GM23248 (cell line): ENCODE measurements around the gene EXOC1L. TPM values are rescaled to one million over a fixed set of nuclear protein-coding genes. Genes with fewer than 3 reads are reported as not detected.
A peak's percentile ranks its signal among the peaks of the same experiment; 100 is the strongest.

ENCODE experiments used
- DNase-seq: peaks from one replicate; pipeline ENCODE4 v3.0.0-alpha.2; 2015
- H2AFZ ChIP-seq: fragments of 200-600 bp; sonication (generic); 2 replicates; pipeline ENCODE4 v1.6.1; 2016; ENCODE audit warnings: antibody characterized with exemption
- H3F3A ChIP-seq: fragments of 200-600 bp; sonication (generic); 2 replicates; pipeline ENCODE4 v1.6.1; 2016; ENCODE audit warnings: mild to moderate bottlenecking, antibody characterized with exemption, mixed run types; ENCODE audit not compliant: insufficient read depth
- H3K27ac ChIP-seq: fragments of 200-600 bp; sonication (generic); 2 replicates; pipeline ENCODE4 v1.5.1; 2016; ENCODE audit warnings: mild to moderate bottlenecking
- H3K27me3 ChIP-seq: fragments of 200-600 bp; sonication (generic); replicated peaks from 2 replicates; pipeline ENCODE4 v1.6.1; 2016; ENCODE audit warnings: mild to moderate bottlenecking; ENCODE audit not compliant: insufficient read depth
- H3K36me3 ChIP-seq: fragments of 200-600 bp; sonication (generic); 2 replicates; pipeline ENCODE4 v1.6.1; 2016; ENCODE audit warnings: low read depth, mild to moderate bottlenecking
- H3K4me1 ChIP-seq: fragments of 200-600 bp; sonication (generic); 2 replicates; pipeline ENCODE4 v1.6.1; 2016; ENCODE audit warnings: mild to moderate bottlenecking; ENCODE audit not compliant: insufficient read depth
- H3K4me2 ChIP-seq: fragments of 200-600 bp; sonication (generic); one replicate; pipeline ENCODE4 v1.6.1; 2016; ENCODE audit warnings: mild to moderate bottlenecking; ENCODE audit not compliant: unreplicated experiment
- H3K4me3 ChIP-seq: fragments of 200-600 bp; sonication (generic); 2 replicates; pipeline ENCODE4 v1.5.1; 2016; ENCODE audit warnings: mild to moderate bottlenecking
- H3K79me2 ChIP-seq: fragments of 200-600 bp; sonication (generic); 2 replicates; pipeline ENCODE4 v1.6.1; 2016; ENCODE audit warnings: mild to moderate bottlenecking; ENCODE audit not compliant: insufficient read depth
- H3K9ac ChIP-seq: fragments of 200-600 bp; sonication (generic); 2 replicates; pipeline ENCODE4 v1.6.1; 2016; ENCODE audit warnings: mild to moderate bottlenecking
- H3K9me2 ChIP-seq: fragments of 200-600 bp; sonication (generic); 2 replicates; pipeline ENCODE4 v1.6.1; 2016; ENCODE audit warnings: mixed run types, mild to moderate bottlenecking, moderate library complexity; ENCODE audit not compliant: insufficient read depth
- H3K9me3 ChIP-seq: fragments of 200-600 bp; sonication (generic); one replicate; pipeline ENCODE4 v1.6.1; 2017; ENCODE audit warnings: low read depth
- H4K20me1 ChIP-seq: fragments of 200-600 bp; sonication (generic); 2 replicates; pipeline ENCODE4 v1.6.0; 2016; ENCODE audit not compliant: insufficient read depth
- EZH2 ChIP-seq: fragments of 200-600 bp; sonication (generic); IDR thresholded peaks from 2 replicates; pipeline ENCODE4 v1.6.1; 2018; ENCODE audit warnings: antibody characterized with exemption, mild to moderate bottlenecking; ENCODE audit not compliant: insufficient read depth, poor library complexity, severe bottlenecking
- EZH2phosphoT487 ChIP-seq: fragments of 200-600 bp; sonication (generic); IDR thresholded peaks from 2 replicates; pipeline ENCODE4 v1.6.1; 2018; ENCODE audit warnings: antibody characterized with exemption, moderate library complexity, mild to moderate bottlenecking, low read depth; ENCODE audit not compliant: insufficient read depth
- WGBS, 2 experiments: methylation state at CpG; one replicate each; pipeline ENCODE4 v1.1.6; 2015 to 2017; ENCODE audit warnings: low lambda C conversion rate in 2 of 2, low coverage in 1 of 2; ENCODE audit errors: missing lambda C conversion rate in 2 of 2; 5-methylcytosine and 5-hydroxymethylcytosine counted together
- in situ Hi-C: fragments of 300-500 bp; cut with MboI; formaldehyde crosslinking; loops from 2 replicates; pipeline ENCODE4 v1.15.0; 2020
- polyA plus RNA-seq: library from polyadenylated mRNA; unstranded; fragments of >200 nt; fragmentation: Nextera tagmentation; extraction: Ambion mirVana; gene quantifications from 2 replicates; pipeline ENCODE4 v1.2.1, GENCODE V29; 2016
- total RNA-seq: library from RNA; depleted of rRNA; stranded (reverse); fragments of >200 nt; shearing (Covaris generic); gene quantifications from 2 replicates; pipeline ENCODE4 v1.2.3, GENCODE V29; 2014

Gene EXOC1L
- total and polyA plus RNA-seq, 2 experiments from 2014 or later, result not detected

GRCh38 chr4:55817691-55818090 lies 1.9 kb upstream of the EXOC1L start:
- no peaks in the 10 kb centered on the region for H3K4me1 ChIP-seq
- no peak overlapping the region for H3K27ac ChIP-seq
- no peak overlapping the region for H2AFZ ChIP-seq
- no peak overlapping the region for H3K4me2 ChIP-seq
- H3K9me3 ChIP-seq, result no peaks in the 10 kb centered on the region
- 74 to 76% methylated on average over 3 of the region's 3 CpGs for WGBS, 2 experiments
- H4K20me1 ChIP-seq, result no peaks in the 10 kb centered on the region
- H3F3A ChIP-seq, result no peaks in the 10 kb centered on the region
- no peak for DNase-seq
- no peak overlapping the region for H3K4me3 ChIP-seq
- H3K9me2 ChIP-seq, result no peaks in the 10 kb centered on the region
- H3K27me3 ChIP-seq, result peaks cover 12% of the 10 kb centered on the region
- no peaks in the 10 kb centered on the region for H3K36me3 ChIP-seq
- in situ Hi-C loops, result no loop called here
- H3K9ac ChIP-seq, result no peak overlapping the region
- no peaks in the 10 kb centered on the region for H3K79me2 ChIP-seq
- TF ChIP-seq EZH2 (no peak), EZH2phosphoT487 (no peak)

- Histone ChIP-seq H3K4me1 (no peaks in the 10 kb centered on the region), H3K79me2 (no peaks in the 10 kb centered on the region), H3K9ac (no peak overlapping the region), H3K36me3 (no peaks in the 10 kb centered on the region), H4K20me1 (no peaks in the 10 kb centered on the region), H2AFZ (peak overlapping the region; percentile 79; the same call in 1 of the 2 replicates), H3K4me3 (peak overlapping the region; percentile 64; the same call in 1 of the 2 replicates), H3K4me2 (peak overlapping the region; percentile 83), H3K9me3 (no peaks in the 10 kb centered on the region), H3F3A (no peaks in the 10 kb centered on the region), H3K27me3 (peaks cover 12% of the 10 kb centered on the region), H3K9me2 (no peaks in the 10 kb centered on the region), H3K27ac (no peak overlapping the region)
- in situ Hi-C loops, result no loop called here
- 25% methylated on average over 2 of the region's 2 CpGs for WGBS, 2 experiments
- TF ChIP-seq EZH2, result no peak
- no peak for TF ChIP-seq EZH2phosphoT487
- no peak for DNase-seq
Observed at GRCh38 chr4:55820279-55820678, 689 bp downstream of the EXOC1L start.

DNA sequence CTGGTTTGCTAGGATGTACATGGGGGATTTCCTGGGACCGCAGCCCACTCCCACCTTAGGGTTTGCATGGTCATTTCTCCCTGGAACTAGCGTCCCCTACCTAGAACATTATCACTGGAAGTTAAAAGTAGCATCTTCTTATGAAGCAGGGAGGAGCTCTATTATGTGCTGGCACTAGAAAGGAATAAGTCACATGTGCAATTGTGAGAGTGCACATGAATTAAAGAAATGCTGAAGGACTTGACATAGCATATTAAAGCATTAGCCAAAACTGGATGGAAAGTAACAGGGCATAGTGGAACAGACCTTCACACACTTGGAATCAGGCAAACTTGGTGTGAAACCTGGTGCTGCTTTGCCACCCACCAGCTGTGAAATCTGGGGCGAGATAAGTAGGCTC lies 2.7 kb downstream of the EXOC1L start:
- Histone ChIP-seq H3K36me3 (no peaks in the 10 kb centered on the region), H3K27ac (no peak overlapping the region), H3K4me3 (no peak overlapping the region), H3F3A (no peaks in the 10 kb centered on the region), H3K27me3 (peaks cover 12% of the 10 kb centered on the region), H3K4me2 (no peak overlapping the region), H3K79me2 (no peaks in the 10 kb centered on the region), H3K9me3 (no peaks in the 10 kb centered on the region), H3K4me1 (no peaks in the 10 kb centered on the region), H2AFZ (no peak overlapping the region), H3K9me2 (no peaks in the 10 kb centered on the region), H3K9ac (no peak overlapping the region), H4K20me1 (no peaks in the 10 kb centered on the region)
- DNase-seq, result no peak
- TF ChIP-seq EZH2 (no peak), EZH2phosphoT487 (no peak)
- in situ Hi-C loops, result no loop called here
- 59 to 60% methylated on average over 3 of the region's 3 CpGs for WGBS, 2 experiments

GRCh38 chr4:55824865-55825264 lies 5.3 kb downstream of the EXOC1L start:
- Histone ChIP-seq H3K79me2 (no peaks in the 10 kb centered on the region), H3K9me2 (no peaks in the 10 kb centered on the region), H3K9ac (no peak overlapping the region), H3K4me3 (no peak overlapping the region), H3K4me2 (no peak overlapping the region), H3K36me3 (no peaks in the 10 kb centered on the region), H4K20me1 (no peaks in the 10 kb centered on the region), H3K27me3 (peaks cover 14% of the 10 kb centered on the region), H3K9me3 (no peaks in the 10 kb centered on the region), H2AFZ (no peak overlapping the region), H3F3A (no peaks in the 10 kb centered on the region), H3K4me1 (no peaks in the 10 kb centered on the region), H3K27ac (no peak overlapping the region)
- TF ChIP-seq EZH2phosphoT487, result no peak
- WGBS, 2 experiments, result 10 to 11% methylated on average over 2 of the region's 2 CpGs
- DNase-seq, result no peak
- in situ Hi-C loops, result no loop called here

- Histone ChIP-seq H3K9me3 (no peaks in the 10 kb centered on the region), H3K27me3 (peaks cover 9% of the 10 kb centered on the region), H3K79me2 (no peaks in the 10 kb centered on the region), H3K4me3 (no peak overlapping the region), H4K20me1 (no peaks in the 10 kb centered on the region), H3F3A (no peaks in the 10 kb centered on the region), H3K27ac (no peak overlapping the region), H3K9me2 (no peaks in the 10 kb centered on the region), H2AFZ (no peak overlapping the region), H3K4me1 (no peaks in the 10 kb centered on the region), H3K9ac (no peak overlapping the region), H3K36me3 (no peaks in the 10 kb centered on the region), H3K4me2 (no peak overlapping the region)
- no peak for TF ChIP-seq EZH2phosphoT487
- TF ChIP-seq EZH2, result no peak
- DNase-seq, result no peak
- in situ Hi-C loops, result no loop called here
Observed at GRCh38 chr4:55826986-55827385, 7.4 kb downstream of the EXOC1L start.
